Tibial nerve (tissue), 4 donors: ENCODE measurements around the gene MFAP3.

Experiments used
- CTCF ChIP-seq, 5 experiments: fragments of 200-600 bp in 3 of 5; fragments of 450-650 bp in 2 of 5; sonication (generic) in 3 of 5; IDR thresholded peaks; one replicate each; pipeline ENCODE4 v1.5.1; 2016 to 2019; ENCODE audit warnings: antibody characterized with exemption in 5 of 5, mild to moderate bottlenecking in 3 of 5, moderate library complexity in 2 of 5
- EP300 ChIP-seq, 2 donors: sonication (generic); formaldehyde crosslinking; IDR thresholded peaks; one replicate each; pipeline ENCODE4 v1.6.1; 2017; ENCODE audit warnings: antibody characterized with exemption in 2 of 2, mild to moderate bottlenecking in 1 of 2

- no peak for TF ChIP-seq CTCF (IDR thresholded peaks at IDR 0.05)
- no peak for TF ChIP-seq EP300 (IDR thresholded peaks at IDR 0.05)
Measured at GRCh38 chr5:153998768-153999167, 40.0 kb upstream of the MFAP3 start.
